ENCODE data around the gene IKZF3. TPM values are rescaled to one million over a fixed set of nuclear protein-coding genes. Genes with fewer than 3 reads are reported as not detected.

The IKZF3 gene
- total and polyA plus RNA-seq, 10 of the 15 experiments (the other 5 are each of a cell fraction or from before 2014, with no cell fraction given) = 5.5 to 98.2 (median 47.6) TPM

- TF ChIP-seq SIN3A (IDR thresholded peaks at IDR 0.05; ENCODE audit: low read depth, low read length) (no peak), NFXL1 (IDR thresholded peaks at IDR 0.05; ENCODE audit: borderline replicate concordance) (no peak), NFYB (IDR thresholded peaks at IDR 0.05; ENCODE audit: insufficient read depth, low read depth, low read length) (no peak), TAF1 (IDR thresholded peaks at IDR 0.05; ENCODE audit: borderline replicate concordance, low read depth, low read length) (no peak), ATF3 (IDR thresholded peaks at IDR 0.05; ENCODE audit: borderline replicate concordance, extremely low read depth, low read depth, low read length) (no peak), EZH2 (IDR thresholded peaks at IDR 0.05; ENCODE audit: borderline replicate concordance, control insufficient read depth, low read depth, low read length) (no peak), ZBED1 (IDR thresholded peaks at IDR 0.05; ENCODE audit: borderline replicate concordance) (no peak; the same call in 1 of the 2 replicates), ZNF274 (IDR thresholded peaks at IDR 0.05; ENCODE audit: insufficient read depth, insufficient read length) (no peak), RB1 (IDR thresholded peaks at IDR 0.05; ENCODE audit: borderline replicate concordance) (no peak), ZZZ3 (IDR thresholded peaks at IDR 0.05; ENCODE audit: control insufficient read depth, insufficient read length, low read depth) (no peak), SMAD1 (IDR thresholded peaks at IDR 0.05; ENCODE audit: low read depth, partially characterized antibody) (peak; percentile 14), BCL3 (IDR thresholded peaks at IDR 0.05; ENCODE audit: borderline replicate concordance, insufficient read depth, low read depth, low read length, poor library complexity, severe bottlenecking) (no peak), ZSCAN29 (IDR thresholded peaks at IDR 0.05) (no peak), IRF3 (IDR thresholded peaks at IDR 0.05) (no peak), CBX3 (IDR thresholded peaks at IDR 0.05; ENCODE audit: borderline replicate concordance, low read depth) (no peak), USF1 (IDR thresholded peaks at IDR 0.05; ENCODE audit: borderline replicate concordance, extremely low read length, insufficient read depth, low read depth, low read length) (no peak), MYC (IDR thresholded peaks at IDR 0.05; ENCODE audit: insufficient read depth, insufficient read length, insufficient replicate concordance, low read length, severe bottlenecking) (no peak), MXI1 (IDR thresholded peaks at IDR 0.05; ENCODE audit: low read depth, low read length) (0 out of 2 replicates have a peak, but pooled peaks have one; percentile 18)
- TF ChIP-seq, protein P1, sequence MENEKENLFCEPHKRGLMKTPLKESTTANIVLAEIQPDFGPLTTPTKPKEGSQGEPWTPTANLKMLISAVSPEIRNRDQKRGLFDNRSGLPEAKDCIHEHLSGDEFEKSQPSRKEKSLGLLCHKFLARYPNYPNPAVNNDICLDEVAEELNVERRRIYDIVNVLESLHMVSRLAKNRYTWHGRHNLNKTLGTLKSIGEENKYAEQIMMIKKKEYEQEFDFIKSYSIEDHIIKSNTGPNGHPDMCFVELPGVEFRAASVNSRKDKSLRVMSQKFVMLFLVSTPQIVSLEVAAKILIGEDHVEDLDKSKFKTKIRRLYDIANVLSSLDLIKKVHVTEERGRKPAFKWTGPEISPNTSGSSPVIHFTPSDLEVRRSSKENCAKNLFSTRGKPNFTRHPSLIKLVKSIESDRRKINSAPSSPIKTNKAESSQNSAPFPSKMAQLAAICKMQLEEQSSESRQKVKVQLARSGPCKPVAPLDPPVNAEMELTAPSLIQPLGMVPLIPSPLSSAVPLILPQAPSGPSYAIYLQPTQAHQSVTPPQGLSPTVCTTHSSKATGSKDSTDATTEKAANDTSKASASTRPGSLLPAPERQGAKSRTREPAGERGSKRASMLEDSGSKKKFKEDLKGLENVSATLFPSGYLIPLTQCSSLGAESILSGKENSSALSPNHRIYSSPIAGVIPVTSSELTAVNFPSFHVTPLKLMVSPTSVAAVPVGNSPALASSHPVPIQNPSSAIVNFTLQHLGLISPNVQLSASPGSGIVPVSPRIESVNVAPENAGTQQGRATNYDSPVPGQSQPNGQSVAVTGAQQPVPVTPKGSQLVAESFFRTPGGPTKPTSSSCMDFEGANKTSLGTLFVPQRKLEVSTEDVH (IDR thresholded peaks at IDR 0.05; ENCODE audit: low read depth, partially characterized antibody) = no peak
- TF ChIP-seq, protein P2, sequence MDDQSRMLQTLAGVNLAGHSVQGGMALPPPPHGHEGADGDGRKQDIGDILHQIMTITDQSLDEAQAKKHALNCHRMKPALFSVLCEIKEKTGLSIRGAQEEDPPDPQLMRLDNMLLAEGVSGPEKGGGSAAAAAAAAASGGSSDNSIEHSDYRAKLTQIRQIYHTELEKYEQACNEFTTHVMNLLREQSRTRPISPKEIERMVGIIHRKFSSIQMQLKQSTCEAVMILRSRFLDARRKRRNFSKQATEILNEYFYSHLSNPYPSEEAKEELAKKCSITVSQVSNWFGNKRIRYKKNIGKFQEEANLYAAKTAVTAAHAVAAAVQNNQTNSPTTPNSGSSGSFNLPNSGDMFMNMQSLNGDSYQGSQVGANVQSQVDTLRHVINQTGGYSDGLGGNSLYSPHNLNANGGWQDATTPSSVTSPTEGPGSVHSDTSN (IDR thresholded peaks at IDR 0.05; ENCODE audit: insufficient replicate concordance, low read depth, low read length) = no peak
Measured at GRCh38 chr17:39794249-39794970, 69.7 kb downstream of the IKZF3 start (continued).
